HG02938 (cell line): ENCODE measurements around the gene CAPZB.

Source experiments
- ATAC-seq: cut with Tn5 transposase; IDR thresholded peaks from one replicate; pipeline ENCODE4 v1.9.1; 2021; ENCODE audit warnings: mild to moderate bottlenecking, moderate library complexity; ENCODE audit not compliant: unreplicated experiment

CAPZB gene

DNA sequence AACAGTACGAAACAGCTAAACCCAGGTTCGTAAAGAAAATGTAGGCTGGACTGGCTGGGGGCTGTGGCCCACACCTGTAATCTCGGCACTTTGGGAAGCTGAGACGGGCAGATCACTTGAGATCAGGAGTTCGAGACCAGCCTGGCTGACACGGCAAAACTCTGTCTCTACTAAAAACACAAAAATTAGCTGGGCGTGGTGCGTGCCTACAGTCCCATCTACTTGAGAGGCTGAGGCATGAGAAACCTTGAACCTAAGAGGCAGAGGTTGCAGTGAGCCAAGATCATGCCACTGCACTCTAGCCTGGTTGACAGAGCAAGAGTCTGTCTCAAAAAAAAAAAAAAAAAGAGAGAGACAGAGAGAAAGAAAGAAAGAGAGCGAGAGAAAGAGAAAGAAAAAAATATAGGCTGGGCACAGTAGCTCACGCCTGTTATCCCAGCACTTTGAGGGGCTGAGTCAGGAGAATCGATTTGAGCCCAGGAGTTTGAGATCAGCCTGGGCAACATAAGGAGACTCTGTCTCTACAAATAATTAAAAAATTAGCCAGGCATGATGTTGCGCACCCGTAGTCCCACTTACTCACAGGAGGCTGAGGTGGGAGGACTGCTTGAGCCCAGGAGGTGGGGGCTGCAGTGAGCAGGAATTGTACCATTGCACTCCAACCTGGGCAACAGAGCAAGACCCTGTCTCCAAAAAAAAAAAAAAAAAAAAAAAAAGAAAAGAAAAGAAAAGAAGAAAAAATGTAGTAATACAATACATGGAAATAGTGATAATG is 35.7 kb downstream of the CAPZB start:
- ATAC-seq = no peak

DNA sequence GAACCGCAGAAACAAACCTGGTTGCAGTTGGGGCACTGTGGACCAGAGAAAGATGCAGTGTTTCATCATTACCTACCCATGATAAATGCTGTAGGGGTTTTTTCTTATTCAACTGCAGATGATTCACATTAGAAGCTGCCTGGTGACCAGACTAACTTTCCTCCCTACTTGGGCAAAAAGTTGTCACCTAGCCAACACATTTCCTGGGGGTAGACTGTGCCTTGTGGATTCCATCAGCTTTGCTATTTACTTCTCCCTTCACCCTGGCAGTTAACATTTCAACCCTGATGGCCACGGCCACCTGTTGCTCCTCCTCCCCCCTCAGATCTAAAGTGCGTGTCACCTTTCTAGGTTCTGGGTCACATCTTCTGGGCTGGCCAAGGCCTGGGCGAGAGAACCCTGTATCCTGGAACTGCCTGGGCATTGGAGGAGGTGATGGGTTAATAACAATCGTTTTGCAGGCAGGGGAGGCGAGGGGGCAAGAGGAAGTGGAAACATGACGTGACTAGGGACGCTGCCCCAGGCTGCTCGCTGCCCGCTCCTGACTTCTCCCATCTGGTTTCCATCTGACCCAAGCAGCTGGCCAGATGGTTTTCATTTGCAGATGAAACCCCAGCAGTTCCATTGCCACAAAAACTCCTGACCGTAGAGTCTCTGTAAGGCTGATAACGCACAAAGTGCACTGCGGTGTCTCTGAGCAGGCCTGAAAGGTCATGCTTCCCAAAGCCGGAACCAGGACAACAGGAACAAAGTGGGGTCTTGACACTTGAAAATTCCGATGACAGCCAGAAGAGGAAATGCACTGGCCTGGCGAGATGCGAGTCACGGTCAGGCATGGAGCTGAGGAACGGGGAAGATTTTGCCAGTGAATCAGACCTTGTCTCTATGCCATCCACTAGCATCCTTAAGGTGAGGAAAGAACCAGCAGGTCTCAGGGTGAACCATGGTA is 36.6 kb downstream of the CAPZB start:
- no peak for ATAC-seq

DNA sequence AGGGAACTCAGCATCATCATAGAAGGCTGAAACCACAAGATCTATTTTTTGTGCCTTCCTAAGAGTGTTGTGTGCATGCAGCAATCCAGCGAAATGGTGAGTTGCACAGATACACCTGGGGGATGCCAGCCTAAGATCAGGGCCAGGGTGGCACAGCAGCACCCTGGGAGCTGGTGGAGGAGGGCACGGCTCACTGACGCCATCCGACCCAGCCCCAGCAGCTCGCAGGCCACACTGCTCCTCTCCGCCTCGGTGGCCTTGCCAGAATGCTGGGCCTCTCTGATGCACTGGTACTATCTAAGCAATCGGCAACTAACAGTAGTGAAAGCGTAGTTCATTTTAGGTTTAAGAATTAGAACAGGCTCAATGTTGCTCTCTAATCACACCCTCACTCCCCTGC is 37.8 kb downstream of the CAPZB start:
- no peak for ATAC-seq

DNA sequence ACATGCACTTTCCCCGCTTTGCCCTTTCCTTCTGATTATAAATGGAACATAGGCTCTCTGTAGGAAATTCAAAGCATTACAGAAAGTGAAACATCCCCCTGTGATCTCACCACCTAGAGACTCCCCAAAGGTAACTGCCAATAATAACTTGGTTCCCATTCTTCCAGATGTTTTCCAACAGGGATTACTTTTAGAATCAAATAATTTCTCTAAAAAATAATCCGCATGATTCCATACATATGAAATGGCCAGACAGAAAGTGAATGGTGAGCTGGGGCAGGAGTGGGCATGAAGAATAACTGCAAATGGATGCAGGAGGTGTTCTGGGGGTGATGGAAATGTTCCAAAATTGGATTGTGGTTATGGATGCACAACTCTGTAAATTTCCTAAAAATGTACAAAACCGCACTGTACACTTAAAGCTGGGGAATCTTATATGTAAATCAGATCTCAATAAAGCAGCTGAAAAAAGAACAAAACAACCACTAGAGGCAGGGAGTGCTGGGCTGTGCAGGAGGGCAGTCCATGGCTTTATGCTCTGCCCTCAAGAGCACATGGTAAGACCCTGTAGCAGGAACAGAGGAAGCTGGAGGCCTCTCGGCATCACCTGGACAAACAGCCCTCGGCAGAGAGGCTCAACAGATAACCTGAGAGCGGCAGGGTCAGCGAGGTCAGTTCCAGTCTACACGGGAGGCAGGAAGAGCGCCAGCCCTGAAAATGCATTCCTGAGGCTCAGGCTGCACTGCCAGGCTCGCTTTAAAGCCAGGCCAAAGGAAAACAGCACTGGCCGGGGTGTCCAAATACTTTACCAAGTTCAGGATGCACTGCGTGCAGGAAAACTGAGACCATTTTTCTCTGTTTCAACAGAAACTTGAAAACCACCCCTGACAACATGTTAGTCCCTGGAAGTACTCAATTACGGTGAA is 39.7 kb downstream of the CAPZB start:
- ATAC-seq = no peak

DNA sequence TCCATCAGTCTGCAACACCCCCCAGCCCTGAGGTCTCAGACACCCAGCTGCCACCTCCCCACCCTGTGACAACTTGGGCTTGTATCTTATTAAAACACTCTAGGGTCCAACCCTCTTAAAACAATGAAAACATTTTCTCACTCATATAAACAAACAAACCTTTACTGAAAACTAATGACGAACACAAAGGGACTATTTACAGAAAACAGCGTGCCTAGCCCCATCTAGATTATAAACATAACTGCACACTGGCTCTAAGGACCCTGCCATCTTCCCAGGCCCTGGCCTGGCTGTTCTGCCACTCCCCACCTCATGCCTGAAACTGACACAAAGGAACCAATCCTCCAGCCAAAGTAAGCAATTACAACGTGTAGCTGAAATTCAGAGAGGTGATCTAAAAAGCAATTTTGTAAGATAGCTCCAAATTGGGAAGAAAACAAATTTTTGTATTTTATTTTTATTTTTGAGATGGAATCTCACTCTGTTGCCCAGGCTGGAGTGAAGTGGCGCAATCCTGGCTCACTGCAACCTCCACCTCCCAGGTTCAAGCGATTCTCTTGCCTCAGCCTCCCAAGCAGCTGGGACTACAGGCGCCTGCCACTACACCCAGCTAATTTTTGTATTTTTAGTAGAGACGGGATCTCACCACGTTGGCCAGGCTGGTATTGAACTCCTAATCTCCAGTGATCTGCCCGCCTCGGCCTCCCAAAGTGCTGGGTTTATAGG is 40.9 kb downstream of the CAPZB start:
- no peak for ATAC-seq

DNA sequence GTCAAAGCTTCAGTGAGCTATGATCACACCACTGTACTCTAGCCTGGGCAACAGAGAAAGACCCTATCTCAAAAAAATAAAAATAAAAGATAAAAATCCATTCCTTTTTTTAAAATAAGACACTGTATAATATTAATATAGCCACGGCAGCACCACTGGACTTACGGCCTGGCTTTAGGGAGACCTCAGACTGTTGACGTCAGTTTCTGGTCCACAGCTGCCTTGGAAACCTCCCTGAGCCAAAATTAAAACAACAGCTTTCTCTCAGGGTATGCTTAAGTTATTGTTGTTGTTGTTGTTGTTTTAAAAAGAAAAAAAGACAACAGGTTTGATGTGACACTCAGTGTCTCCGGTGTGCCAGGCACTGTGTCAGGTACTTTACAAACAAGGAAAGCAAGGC is 42.0 kb downstream of the CAPZB start:
- no peak for ATAC-seq

DNA sequence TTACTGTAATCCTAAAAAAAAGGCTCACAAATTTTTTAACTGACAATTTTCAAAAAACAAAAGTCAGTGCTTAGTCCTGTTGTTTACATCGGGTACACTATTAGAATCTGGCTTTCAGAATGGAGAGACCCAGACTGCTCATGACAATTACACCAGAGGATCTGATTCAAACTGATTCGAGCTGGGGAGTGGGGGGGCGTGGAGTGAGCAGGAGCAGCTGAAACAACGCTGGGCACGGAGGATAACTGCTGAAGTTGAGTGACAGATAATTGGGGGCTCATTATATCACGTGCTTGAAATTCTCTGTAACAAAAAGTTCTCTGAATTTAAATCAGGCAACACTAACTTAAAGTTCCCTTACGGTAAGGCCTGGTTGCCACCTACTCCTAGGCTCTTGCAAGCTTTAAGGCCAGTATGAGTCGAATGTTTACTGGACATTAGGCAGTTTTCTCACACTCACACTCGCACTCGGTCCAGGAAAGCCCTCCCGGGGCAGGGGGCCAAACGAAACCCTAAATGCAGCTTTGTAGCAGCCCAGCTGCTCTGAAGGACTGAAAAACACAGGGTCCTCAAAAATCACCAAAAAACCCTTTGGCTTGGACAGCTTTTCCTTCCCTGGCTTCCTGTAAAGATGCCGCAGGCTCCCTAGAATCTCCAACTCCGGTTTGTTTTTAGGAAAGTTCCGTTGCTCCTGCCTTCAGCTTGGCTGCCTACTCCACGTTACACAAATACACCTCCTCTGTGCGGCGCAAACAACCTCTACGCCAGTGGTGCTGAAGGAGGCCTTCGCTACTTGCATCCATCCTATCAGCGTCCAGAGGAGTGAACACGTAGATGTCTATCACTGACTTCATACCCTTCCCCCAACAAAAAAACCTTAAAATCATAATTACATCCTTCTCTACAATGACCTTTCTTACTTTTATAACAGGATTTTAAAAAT is 42.9 kb downstream of the CAPZB start:
- no peak for ATAC-seq

DNA sequence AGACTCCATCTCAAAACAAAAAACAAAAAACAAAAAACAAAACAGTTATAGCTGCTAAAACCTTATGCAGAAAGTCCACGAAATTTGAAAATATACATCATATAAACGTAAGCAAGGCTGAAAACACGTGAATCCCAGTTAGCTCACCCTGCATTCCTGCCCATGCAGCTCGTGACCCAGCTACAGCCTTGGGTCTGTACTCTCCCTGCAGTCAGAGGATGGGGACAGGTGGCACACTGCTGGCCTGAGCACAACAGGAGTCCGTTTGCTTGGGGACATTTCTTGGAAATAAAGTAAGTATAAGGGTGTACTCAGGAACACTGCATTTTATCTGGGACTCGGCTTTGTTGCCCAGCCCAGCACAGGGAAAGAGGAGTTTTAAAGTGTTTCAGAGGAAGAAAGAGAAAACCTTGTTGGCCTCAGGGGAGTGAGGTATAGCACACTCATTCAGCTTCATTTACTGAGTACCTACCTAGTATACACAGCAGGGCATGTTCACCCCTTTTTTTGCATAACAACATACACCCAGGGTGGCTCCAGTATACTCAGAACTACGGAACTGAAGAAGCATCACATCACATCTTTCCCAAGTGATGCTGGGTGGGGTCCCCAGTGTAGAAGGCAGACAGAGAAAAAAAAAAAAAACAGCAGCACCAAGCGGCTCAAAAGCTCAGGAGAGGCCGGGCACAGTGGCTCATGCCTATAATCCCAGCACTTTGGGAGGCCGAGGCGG is 44.1 kb downstream of the CAPZB start:
- no peak for ATAC-seq

DNA sequence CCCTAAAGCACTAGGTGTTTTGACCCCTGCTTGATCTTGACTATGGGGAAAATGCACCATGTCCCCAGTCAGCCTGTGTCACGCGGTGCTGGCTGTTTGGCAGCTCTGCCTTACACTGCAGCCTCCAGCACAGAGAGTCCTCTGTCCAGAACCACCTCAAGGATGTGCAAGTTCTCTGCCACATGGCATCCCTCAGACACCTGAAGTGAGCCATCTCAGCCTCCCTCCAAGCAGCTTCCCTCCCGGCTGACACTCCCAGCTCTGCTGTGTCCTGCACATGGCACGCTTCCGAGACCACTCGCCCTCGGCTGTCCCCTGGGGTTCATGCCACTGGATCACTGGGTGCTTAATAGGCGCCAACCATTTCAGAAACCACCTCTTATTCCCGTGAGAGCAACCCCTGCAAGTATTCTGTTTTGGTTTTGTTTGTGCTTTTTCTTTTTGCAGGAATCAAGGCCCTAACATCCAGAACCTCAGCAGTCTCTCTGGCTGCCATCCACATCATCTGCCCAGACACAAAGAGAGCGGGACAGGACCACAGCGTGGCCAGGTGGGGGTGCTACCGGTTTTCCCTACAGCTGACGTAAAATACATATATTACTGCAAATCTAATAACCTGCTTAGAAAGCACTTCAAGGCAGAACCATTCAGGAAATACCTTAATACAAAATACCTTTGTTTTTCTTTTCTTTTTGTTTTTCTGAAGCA is 45.7 kb downstream of the CAPZB start:
- ATAC-seq = no peak

DNA sequence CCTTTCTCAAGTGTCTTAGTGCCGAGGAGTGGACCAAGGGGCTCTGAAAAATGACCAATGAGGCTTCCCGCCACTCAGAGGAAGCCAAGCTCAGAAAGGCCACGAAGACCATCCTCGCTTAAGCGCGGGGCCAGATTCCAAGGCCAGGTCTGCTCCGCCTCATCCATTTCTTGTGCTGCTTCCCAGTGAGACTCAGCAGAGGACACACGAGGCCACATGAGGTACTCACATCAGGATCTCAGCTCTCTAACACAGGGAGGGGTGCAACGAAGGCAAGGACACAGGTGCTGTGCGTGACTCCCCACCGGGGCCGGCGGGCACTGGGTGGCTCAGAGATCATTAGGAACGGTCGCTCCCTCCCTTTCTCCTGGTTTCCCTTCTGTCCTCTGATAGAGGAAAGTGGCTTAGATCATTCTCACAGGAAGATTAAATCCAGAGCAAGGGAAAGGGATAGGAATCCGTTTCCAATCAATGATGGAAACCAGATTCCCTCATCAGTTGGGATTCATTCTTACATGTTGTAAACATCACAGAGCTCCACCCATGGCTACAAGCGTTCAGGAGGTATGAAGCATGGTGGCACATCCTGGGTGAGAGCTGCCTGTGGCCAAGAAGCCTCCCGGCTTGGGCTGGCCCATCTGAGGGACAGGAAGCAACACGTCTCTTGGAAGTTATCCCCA is 46.7 kb downstream of the CAPZB start:
- no peak for ATAC-seq

DNA sequence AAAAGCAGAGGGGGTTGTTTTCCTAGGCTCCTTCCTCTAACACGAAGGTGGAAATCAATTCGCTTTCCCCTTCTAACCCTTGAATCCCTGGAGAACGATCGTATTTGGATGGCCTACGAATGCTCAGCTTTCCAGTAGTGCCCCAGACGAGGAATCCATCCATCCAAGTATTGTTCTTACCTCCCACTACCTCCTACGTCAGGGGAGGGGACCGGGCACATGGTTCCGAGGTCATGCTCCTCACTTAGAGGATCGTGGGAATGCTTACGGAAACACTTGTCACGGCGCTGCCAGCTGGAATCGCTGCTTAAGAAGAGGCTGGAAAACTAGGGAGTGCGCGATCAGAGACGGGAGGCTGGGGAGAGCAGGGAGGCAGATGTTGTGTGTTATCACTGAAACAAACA is 47.4 kb downstream of the CAPZB start:
- no peak for ATAC-seq

DNA sequence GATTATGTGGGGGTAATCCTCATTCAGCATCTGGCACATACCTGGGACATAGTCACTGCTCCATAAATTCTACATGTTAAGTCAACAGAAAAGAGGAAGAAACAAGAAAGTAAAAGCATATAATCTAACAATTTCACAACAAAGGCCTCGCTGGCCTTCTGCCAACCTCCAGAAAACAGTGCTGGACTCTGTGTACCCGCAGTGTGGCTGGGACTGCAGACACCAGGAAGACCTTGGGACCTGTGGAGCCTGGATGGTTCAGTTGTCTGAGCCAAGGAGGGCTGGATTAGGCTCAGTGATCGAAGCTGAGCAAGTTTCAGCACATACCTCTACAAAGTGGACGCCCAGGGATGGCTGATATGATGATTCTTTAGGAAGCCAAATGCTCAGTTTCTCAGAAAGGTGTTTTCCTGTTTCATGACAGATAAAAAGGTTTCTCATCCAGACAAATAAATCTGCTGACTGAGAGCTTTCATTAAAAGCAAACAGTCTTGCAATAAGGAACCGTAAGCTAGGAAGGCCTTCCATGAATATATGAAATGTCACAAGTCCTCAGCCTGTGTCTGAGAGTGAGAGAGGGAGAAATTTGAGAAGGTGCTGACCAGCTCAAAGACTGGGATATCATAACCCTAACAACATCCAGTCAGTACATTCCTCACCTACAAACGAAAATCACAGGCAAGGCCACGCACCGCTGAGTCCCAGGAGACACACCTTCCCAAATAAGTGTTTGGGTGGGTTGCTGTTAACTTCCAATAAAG is 48.4 kb downstream of the CAPZB start:
- ATAC-seq = no peak

DNA sequence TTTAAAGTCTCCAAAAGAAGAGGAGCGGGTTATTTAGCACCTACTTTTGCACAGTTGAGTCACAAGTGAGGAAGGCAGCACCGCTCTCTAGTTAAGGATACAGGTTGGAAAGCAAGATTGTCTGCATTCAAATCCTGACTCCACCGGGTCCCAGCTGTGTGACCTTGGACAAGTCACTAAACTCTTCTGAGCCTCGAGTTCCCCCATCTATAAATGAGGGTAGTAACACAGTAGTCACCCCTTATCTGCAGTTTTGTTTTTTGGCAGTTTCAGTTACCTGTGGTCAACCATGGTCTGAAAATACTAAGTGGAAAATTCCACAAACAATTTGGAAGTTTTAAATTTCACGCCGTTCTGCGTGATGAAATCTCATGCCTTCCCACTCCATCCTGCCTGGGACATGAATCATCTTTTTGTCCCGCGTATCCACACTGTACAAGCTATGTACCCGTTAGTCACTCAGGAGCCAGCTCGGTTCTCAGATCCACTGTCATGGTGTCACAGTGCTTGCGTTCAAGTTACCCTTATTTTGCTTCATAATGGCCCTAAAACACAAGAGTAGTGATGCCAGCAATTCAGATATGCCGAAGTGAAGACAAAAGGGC is 49.4 kb downstream of the CAPZB start:
- no peak for ATAC-seq

DNA sequence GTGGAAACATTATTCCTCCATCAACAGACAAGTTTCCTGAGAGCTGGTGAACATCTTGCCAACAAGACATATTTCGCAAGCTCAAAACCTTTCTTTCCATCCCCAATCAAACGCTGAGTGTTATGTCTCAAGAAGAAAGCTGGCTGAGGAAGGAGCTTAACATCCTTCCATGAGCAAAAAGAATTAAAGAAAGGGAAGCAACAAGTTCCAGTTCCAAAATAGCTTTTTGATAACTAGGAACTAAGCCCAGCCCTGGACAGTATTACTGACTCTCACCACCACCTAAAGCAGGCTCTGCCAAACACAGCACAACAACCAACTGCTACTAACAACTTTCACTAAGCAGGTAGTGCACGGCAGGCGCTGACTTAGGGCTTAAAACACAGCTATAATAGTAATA is 50.2 kb downstream of the CAPZB start:
- ATAC-seq = no peak

DNA sequence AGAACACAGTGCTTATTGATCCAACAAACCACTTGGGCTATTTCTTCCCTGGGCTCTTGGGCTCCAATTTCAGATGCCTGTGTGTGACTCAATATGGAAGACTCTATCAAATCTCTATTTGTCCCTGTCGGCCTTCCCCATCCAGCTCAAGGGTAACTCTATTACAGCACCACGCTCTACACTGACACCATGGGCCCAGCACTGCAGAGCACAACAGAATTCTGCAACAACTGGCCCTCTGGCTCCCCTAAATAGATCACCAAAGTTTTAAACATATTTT is 51.7 kb downstream of the CAPZB start:
- ATAC-seq = no peak

DNA sequence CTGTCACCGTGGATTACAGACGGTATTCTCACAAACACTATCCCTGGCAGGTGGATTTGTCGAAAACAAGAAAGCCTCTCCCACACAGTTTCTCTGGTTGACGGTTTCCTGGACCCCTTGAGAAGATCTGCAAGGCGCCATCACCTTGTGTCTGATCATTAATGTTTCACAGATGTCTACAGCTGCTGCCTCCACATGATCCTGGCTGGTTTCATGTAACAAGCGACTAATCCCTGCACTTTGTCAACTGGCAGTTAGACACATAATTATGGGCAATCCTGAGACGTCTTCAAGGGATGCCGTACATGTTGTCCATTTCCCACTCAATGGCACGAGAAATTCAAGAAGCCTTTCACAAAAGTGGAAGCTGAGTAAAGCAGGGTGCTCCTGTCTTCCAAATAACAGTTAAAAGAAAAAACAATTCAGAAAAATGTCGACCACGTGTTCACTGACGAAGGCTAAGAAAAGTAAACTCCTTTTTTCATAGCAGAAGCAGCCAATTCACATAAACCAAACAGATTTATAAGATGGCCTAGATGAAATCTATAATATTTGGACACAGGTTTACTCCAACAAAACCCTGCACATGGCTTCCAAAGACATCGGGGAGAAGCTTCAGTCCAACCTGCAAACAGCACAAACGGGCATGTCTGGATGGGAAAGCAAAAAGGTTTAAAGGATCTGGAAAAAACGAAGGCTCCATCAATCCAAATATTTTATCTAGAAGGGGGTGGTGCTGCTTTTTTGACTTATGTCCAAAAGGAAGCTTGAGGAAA is 52.2 kb downstream of the CAPZB start:
- ATAC-seq = no peak
